Heart right ventricle (tissue), 16 donors: ENCODE data around the gene APPL2. TPM values are rescaled to one million over a fixed set of nuclear protein-coding genes. Genes with fewer than 3 reads are reported as not detected.

Experiments
- ATAC-seq, 8 donors: fragments of 200-7000 bp; cut with Tn5 transposase; one replicate each; pipeline ENCODE4 v1.9.1; 2020; ENCODE audit warnings: mild to moderate bottlenecking in 8 of 8, moderate library complexity in 8 of 8, moderate number of reproducible peaks in 1 of 8
- DNase-seq, 2 donors: peaks; one replicate each; pipeline ENCODE4 v3.0.0-alpha.2; 2020
- H3K27ac ChIP-seq, 10 donors: fragments of 200-600 bp; sonication (generic) in 2 of 10; one replicate each; pipeline versions ENCODE4 v1.5.0 to v1.8.0; 2020 to 2022; ENCODE audit warnings: mild to moderate bottlenecking in 3 of 10
- H3K27me3 ChIP-seq, 7 donors: fragments of 200-600 bp; one replicate each; pipeline ENCODE4 v1.8.0; 2021 to 2022; ENCODE audit warnings: mild to moderate bottlenecking in 2 of 7
- H3K36me3 ChIP-seq, 9 donors: fragments of 200-600 bp; sonication (generic) in 1 of 9; one replicate each; pipeline versions ENCODE4 v1.5.0 to v1.8.0; 2020 to 2022; ENCODE audit warnings: mild to moderate bottlenecking in 2 of 9
- H3K4me1 ChIP-seq, 9 donors: fragments of 200-600 bp; sonication (generic) in 1 of 9; one replicate each; pipeline versions ENCODE4 v1.5.0 to v1.8.0; 2020 to 2022; ENCODE audit warnings: mild to moderate bottlenecking in 4 of 9
- H3K4me3 ChIP-seq, 10 donors: fragments of 200-600 bp; sonication (generic) in 2 of 10; one replicate each; pipeline versions ENCODE4 v1.5.0 to v1.8.0; 2020 to 2022; ENCODE audit warnings: mild to moderate bottlenecking in 7 of 10, moderate library complexity in 2 of 10
- H3K9me3 ChIP-seq, 11 donors: fragments of 200-600 bp in 10 of 11; sonication (generic) in 2 of 11; one replicate each; pipeline versions ENCODE4 v1.5.0 to v1.8.0; 2013 to 2022; ENCODE audit warnings: mild to moderate bottlenecking in 2 of 11, control low read depth in 1 of 11, moderate library complexity in 1 of 11
- CTCF ChIP-seq, 9 donors: fragments of 200-600 bp; sonication (generic) in 2 of 9; IDR thresholded peaks; one replicate each; pipeline versions ENCODE4 v1.5.0 to v1.8.0; 2021 to 2022; ENCODE audit warnings: antibody characterized with exemption in 9 of 9, mild to moderate bottlenecking in 5 of 9, moderate library complexity in 1 of 9
- WGBS, 2 donors: extraction: QIAGEN DNeasy Blood & Tissue Kit; methylation state at CpG; one replicate each; pipeline ENCODE4 v1.1.7; 2013; ENCODE audit warnings: inconsistent platforms in 1 of 2; 5-methylcytosine and 5-hydroxymethylcytosine counted together
- intact Hi-C, 10 donors: fragments of 100-400 bp; cut with DNase I; formaldehyde crosslinking; loops; one replicate each; pipeline versions ENCODE4 v1.11.1 to v1.14.2; 2022
- polyA plus RNA-seq, 2 donors: library from polyadenylated mRNA; stranded (reverse); fragments of 200-250 nt; gene quantifications; one replicate each; pipeline ENCODE4 v1.2.3, GENCODE V29; 2013
- total RNA-seq, 10 donors: library from RNA; stranded (reverse); fragmentation: NEBNext Ultra II Directional in 3 of 10; extraction: Animal tissue kit (Norgen Biotek cat#: 25700) in 3 of 10; gene quantifications; one replicate each; pipeline versions ENCODE4 v1.2.1 to v1.2.4, GENCODE V29; 2021 to 2023
- donor health status: Arrhythmogenic right ventricular cardiomyopathy.
- donor health status: ischemic (EF 13 %, LVEDD 7.1; RV severe dilation, severe dysfunction).
- donor health status: healthy with polysubstance abuse.
- donor health status: DM: no; HTN: yes; CAD: no.
- donor health status: DM: no; HTN: no; CAD: no.
- donor health status: ischemic (EF 25% LVEDD 6.9; RV normal size, moderate dysfunction).
- donor health status: ischemic (EF 25% LVEDD 5.7; RV mildly dilated, moderate dysfunction).
- donor health status: healthy.
- donor health status: DM: yes; HTN: yes; CAD: no.
- donor health status: Ischemic cardiomyopathy.
- donor health status: ischemic (EF 35%, LVEDD 5.7; RV mildly dilated, moderate dysfunction).
- donor health status: nonischemic (EF 11% LVEDD 7.7; RV severe dilation, severe dysfunction).
- donor health status: DM: yes; HTN: yes; CAD: no.
- donor health status: PGD.
- donor health status: ischemic (EF 29% LVEDD 5.4; RV normal size, mild dysfunction).
- donor health status: nonischemic (EF 23%, LVEDD 6.1; RV moderate dilation, normal function).

The APPL2 gene
- total and polyA plus RNA-seq, 12 donors = 8.4 to 28.9 (median 19.0) TPM

DNA sequence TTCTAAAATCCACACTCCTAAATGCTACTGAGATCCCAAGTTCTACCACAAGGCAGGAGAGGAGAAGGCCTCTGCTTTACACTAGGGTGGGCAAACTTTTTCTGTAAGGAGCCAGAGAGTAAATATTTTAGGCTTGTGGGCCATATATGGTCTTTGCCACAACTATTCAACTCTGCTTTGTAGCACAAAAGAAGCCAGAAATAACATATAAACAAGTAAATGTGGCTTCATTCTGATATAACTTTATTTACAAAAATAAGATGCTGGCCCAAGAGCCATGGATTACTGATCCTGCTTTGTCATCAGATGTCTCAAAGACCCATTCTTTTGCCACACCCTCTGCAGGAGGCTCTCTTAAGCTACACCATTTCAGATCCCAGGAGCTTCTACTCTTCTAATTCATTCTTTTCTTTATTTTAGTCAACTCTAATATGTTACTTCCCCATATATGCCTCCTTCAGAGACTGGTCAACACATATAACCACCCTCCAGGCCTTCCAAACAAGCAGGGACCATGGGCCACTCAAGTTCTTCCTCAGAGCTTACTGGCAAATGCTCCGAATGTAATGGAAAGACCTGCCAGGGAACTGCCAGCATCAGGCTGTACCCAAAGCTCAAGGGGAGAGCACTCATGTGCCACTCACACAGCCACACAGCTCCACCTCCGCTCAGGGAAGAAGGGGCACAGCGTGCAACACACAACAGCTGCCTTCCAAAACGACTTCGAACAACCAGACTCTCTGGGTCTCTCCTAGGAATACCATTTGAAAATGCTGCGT lies 15.6 kb downstream of the APPL2 start:
- intact Hi-C loops = no loop called here
- Histone ChIP-seq H3K4me3 (no peak overlapping the region), H3K27me3 (no peaks in the 10 kb centered on the region), H3K9me3 (no peaks in the 10 kb centered on the region), H3K4me1 (peaks cover 26 to 82% (median 76%) of the 10 kb centered on the region in 9 donors), H3K36me3 (peaks cover 0 to 74% (median 17%) of the 10 kb centered on the region in 9 donors), H3K27ac (peak overlapping the region in 7 of 10 donors; percentile 12 to 84 (median 31))
- ATAC-seq (peak in 7 of 8 donors; percentile 31 to 83 (median 65)), DNase-seq (peak; percentile 24 to 30)
- 78 to 82% methylated on average over 6 of the region's 6 CpGs for WGBS, 2 donors
- no peak for TF ChIP-seq CTCF (IDR thresholded peaks at IDR 0.05)

DNA sequence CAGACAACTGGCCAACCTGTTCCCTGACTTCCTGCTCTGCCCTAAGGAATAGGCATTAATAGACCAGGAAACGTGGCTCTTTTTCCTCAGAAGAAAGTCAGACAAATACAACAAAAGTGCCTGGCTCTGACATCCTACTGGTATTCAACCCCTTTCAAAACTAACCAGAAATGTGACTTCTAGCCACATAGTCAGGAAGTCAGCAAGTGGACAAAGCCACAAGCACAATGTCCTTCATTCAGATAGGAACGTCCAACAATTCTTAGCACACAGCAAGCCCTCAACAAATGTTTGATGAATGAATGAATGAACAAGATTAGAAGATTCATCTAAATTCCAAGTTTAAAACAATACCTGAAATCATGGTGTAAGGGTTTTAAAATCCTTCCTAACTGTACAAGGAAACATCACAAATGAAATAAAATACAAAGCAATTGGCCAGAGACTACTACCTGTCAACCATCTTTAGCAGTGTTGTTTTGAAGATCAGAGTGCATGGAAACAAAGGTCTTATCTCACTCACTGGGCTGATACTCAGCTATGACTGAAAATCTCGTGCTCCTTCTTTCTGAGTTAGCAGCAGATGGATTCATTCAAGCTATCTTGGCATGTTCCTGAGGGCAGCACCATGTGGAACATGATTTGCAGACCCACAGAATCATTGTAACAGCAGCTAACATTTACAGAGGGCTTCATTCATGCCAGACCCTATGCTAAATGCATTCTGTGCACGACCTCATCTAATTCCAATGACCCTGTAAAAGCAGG lies 16.5 kb downstream of the APPL2 start:
- Histone ChIP-seq H3K27me3 (no peaks in the 10 kb centered on the region), H3K9me3 (no peaks in the 10 kb centered on the region), H3K4me1 (peaks cover 26 to 78% (median 67%) of the 10 kb centered on the region in 9 donors), H3K4me3 (no peak overlapping the region), H3K36me3 (peaks cover 0 to 79% (median 18%) of the 10 kb centered on the region in 9 donors), H3K27ac (peak overlapping the region; percentile 3 to 84 (median 22))
- WGBS, 2 donors = 54 to 56% methylated on average over 4 of the region's 4 CpGs
- intact Hi-C loops = no loop called here
- ATAC-seq (peak in 4 of 8 donors; percentile 12 to 57 (median 44)), DNase-seq (no peak)
- no peak for TF ChIP-seq CTCF (IDR thresholded peaks at IDR 0.05)

GRCh38 chr12:105218434-105218833 lies 17.5 kb downstream of the APPL2 start:
- peaks cover 0 to 79% (median 18%) of the 10 kb centered on the region in 9 donors for H3K36me3 ChIP-seq
- no peaks in the 10 kb centered on the region for H3K27me3 ChIP-seq
- intact Hi-C loops = no loop called here
- DNase-seq (peak; percentile 25 to 31), ATAC-seq (peak; percentile 56 to 82 (median 70))
- peaks cover 21 to 68% (median 57%) of the 10 kb centered on the region in 9 donors for H3K4me1 ChIP-seq
- TF ChIP-seq CTCF (IDR thresholded peaks at IDR 0.05) = peak in 3 of 9 donors; percentile 7 to 22 (median 11)
- H3K9me3 ChIP-seq = no peaks in the 10 kb centered on the region
- no peak overlapping the region for H3K4me3 ChIP-seq
- WGBS, 2 donors = 36 to 49% methylated on average over 7 of the region's 7 CpGs
- H3K27ac ChIP-seq = peak overlapping the region in 9 of 10 donors; percentile 8 to 84 (median 36)

DNA sequence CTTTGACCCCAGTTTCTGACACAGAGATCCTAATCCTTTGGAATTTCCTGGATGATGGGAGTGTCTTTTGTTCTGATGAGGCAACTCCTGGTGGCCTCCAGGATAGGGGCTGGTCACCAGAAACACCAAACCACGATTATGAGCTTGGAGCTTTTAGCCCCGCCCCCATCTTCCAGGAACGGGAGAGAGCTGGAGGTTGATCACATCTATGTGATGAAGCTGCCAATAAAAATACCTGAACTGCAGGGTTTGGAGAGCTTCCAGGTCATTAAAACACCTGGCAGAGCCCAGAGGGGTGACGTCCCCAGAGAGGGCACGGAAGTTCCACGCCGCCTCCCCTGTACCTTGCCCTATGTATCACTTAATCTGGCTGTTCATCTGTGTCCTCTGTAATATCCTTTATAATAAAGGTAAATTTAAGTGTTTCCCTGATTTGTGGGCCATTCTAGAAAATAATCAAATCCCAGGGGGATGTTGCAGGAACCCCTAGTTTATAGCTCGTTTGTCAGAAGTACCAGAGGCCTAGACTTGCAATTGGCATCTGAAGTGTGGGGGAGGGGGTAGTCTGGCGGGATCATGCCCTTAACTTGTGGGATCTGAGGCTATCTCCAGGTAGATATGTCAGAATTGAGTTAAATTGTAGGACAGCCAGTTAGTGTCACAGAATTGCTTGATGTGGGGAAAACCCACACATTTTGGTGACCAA lies 21.2 kb downstream of the APPL2 start:
- Histone ChIP-seq H3K4me1 (peaks cover 3 to 32% (median 21%) of the 10 kb centered on the region in 9 donors), H3K27ac (no peak overlapping the region), H3K4me3 (no peak overlapping the region), H3K36me3 (peaks cover 0 to 87% (median 25%) of the 10 kb centered on the region in 9 donors), H3K27me3 (no peaks in the 10 kb centered on the region), H3K9me3 (no peaks in the 10 kb centered on the region)
- no peak for TF ChIP-seq CTCF (IDR thresholded peaks at IDR 0.05)
- intact Hi-C loops = no loop called here
- ATAC-seq = no peak
- 82 to 84% methylated on average over 9 of the region's 9 CpGs for WGBS, 2 donors
- no peak for DNase-seq
